Fibroblast of mammary gland (primary cell): Measurements from ENCODE around the gene PRKCH.

Experiments used
- DNase-seq: peaks from one replicate; pipeline ENCODE4 v3.0.0-alpha.2; 2010; ENCODE audit warnings: low read depth
- H3K4me3 ChIP-seq: 2 replicates; pipeline ENCODE4 v1.5.1; 2011; ENCODE audit warnings: low read depth, mild to moderate bottlenecking, low read length, moderate library complexity; ENCODE audit not compliant: control insufficient read depth
- TF ChIP-seq, protein P1 (sequence below): conservative IDR thresholded peaks from 2 replicates; pipeline ENCODE4 v1.5.1; 2011; ENCODE audit warnings: low read depth, low read length, inconsistent platforms; ENCODE audit not compliant: control insufficient read depth, insufficient read depth

The PRKCH gene

DNA sequence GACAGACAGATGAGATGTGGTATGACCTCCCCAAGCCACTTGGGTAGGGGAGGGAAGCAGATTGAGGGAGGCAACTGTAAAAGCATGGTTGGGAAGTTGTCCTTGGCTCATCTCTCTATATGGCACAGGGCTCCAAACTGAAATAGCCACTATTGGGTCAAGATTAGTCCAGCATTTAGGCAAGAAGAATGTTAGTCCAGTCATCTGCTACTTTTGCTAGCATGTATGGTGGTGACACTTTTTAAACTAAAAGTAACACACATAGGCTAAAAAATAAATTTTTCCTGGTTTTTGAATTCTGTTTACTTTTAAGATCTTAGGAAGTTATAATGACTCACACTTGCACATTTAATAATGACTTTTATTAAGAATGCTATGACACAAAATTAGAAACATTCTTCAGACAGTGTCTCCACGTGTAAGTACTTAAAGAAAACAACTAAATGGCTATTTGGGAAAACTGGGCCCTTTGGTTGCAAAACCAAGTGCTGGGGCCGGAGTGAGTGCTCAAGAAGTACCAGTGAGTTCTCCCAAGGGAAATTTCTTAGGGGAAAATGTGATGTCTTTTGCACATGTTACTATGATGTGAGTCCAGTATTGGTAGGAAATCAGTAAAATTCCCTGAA lies 194.9 kb downstream of the PRKCH start:
- TF ChIP-seq, protein P1, sequence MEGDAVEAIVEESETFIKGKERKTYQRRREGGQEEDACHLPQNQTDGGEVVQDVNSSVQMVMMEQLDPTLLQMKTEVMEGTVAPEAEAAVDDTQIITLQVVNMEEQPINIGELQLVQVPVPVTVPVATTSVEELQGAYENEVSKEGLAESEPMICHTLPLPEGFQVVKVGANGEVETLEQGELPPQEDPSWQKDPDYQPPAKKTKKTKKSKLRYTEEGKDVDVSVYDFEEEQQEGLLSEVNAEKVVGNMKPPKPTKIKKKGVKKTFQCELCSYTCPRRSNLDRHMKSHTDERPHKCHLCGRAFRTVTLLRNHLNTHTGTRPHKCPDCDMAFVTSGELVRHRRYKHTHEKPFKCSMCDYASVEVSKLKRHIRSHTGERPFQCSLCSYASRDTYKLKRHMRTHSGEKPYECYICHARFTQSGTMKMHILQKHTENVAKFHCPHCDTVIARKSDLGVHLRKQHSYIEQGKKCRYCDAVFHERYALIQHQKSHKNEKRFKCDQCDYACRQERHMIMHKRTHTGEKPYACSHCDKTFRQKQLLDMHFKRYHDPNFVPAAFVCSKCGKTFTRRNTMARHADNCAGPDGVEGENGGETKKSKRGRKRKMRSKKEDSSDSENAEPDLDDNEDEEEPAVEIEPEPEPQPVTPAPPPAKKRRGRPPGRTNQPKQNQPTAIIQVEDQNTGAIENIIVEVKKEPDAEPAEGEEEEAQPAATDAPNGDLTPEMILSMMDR: no peak
- DNase-seq: peak; percentile 77
- no peak overlapping the region for H3K4me3 ChIP-seq

DNA sequence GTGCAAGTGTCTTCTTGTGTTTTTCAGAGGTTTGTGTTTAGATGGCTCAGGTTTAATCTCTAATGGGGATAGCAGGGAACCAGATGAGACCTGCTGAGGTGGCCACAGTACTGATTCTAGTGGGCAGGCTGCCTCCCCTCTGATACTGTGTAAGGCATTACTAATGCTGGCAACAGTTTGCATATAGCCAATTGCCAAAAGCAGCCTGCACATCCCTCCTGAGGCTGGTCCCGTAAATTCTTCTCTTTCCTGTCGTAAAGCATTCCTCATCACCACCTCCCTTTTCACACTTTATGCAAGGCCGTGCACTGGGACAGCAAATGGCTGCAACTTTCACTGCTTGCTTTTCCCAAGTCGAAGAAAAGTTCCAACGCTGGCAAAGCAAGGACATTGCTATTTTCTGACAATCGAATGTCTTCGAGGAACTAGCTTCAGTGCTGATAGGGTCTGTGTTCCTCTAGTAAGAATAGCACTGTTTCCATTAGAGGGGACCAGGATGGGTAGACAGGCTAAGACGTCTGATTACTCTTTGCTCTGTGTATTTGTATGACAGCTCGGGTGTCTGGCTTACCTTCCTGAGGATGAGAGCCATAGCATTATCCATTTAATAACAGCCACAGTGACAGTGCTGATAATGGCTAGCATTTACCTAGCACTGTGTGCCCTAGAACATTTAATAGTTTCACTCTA lies 195.7 kb downstream of the PRKCH start:
- peak; percentile 77 for DNase-seq
- no peak overlapping the region for H3K4me3 ChIP-seq
- TF ChIP-seq, protein P1: no peak

DNA sequence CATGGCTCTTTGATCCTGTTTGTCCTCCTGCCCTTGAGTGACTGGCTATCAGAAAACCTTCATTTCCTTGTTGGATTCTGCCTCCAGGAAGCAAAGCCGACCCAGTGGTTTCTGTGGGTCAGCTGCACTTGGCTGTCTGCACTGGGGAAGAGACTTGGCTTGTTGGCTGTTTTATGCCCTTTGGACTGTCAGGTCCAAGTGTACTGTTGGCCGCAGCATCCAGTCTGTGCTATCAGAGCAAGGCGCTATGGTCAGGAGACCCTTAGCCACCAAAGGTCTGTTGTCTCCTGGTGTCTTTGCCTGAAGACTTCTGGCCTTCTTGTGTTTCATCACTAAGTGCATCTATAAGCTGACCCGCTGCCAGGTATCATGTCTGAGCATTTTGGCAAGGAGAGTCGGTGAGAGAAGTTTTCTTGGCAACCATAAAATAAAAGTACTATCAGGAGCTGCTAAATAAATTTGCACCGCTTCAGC lies 196.6 kb downstream of the PRKCH start:
- DNase-seq: no peak
- no peak overlapping the region for H3K4me3 ChIP-seq
- TF ChIP-seq, protein P1: no peak

DNA sequence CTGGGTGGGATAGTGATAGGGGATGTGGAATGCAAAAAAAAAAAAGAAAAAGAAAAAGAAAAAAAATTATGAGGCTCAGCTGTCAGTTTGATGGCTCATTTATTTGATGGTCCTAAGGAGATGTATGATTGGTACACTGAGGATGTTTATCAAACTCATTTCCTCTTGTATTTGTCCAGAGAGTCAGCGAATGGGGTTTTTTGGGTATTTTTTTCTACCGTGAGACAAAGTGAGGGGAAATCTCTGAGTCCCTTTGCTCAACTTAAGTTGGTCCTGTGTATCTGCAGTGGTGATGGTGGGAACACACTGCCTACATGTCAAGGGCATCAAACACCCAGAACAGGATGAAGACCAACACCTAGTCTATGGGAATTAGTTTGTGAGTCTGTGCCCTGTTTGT lies 197.0 kb downstream of the PRKCH start:
- DNase-seq: no peak
- TF ChIP-seq, protein P1: no peak
- H3K4me3 ChIP-seq: no peak overlapping the region

DNA sequence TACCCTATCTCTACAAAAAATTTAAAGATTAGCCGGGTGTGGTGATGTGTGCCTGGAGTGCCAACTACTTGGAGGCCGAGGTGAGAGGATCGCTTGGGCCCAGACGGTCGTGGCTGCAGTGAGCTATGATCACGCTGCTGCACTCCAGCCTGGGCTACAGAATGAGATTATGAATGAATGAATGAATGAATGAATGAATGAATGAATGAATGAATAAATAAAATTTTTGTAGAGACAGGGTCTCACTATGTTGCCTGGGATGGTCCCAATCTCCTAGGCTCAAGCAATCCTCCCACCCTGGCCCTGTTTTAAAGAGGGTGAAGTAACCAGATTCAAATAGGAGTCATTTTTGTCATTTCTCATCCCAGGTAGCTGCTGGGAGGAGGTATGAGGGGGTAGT lies 197.7 kb downstream of the PRKCH start:
- TF ChIP-seq, protein P1: no peak
- no peak for DNase-seq
- no peak overlapping the region for H3K4me3 ChIP-seq

DNA sequence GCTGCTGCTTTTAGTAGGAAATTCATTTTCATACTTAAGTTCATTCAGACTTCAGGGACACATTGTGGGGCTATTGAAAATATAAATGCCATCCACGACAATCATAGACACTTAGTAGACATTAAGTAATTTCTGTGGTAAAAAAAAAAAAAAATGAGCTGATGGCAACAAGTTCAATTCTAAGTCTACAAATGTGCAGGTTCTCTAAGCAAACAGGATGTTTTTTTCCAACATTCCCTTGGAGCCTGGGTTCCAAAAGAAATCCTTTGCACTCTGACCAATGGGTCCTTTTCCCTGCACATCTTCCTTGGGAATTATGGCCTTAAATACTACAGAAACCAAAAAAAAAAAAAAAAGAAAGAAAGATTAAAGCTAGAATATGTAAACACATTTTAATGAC lies 198.4 kb downstream of the PRKCH start:
- no peak overlapping the region for H3K4me3 ChIP-seq
- no peak for DNase-seq
- TF ChIP-seq, protein P1: no peak
